ENCODE measurements around the gene HSD17B10.
"Not testable (repeated sequence)": the region's sequence is repeated elsewhere in the genome, so short reads cannot be mapped to it uniquely, and the experiment has no call there.

Gene HSD17B10

GRCh38 chrX:53437206-53437605 lies 3.0 kb upstream of the HSD17B10 start:
- no peak for DNase-seq (ENCODE audit: low read depth)

DNA sequence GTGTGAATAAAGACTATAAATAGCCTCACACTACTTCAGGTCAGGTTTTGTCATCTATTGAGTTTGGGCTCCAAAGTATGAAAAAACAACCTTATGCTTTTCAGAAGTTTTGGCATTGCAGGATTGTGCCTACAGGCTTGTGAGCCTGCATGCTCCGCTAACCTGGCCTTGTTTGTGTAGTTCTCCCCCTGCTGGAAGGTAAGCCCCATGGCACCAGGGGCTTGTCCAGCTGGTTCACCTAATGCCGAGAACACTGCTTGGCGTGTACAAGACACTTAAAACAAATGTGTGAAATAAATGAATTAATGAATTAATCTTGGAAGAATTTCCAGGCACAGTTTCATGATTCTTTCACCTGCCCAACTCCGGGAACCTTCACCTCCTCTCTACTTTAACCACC lies 1.8 kb upstream of the HSD17B10 start:
- DNase-seq (ENCODE audit: low read depth): peak; percentile 46

- DNase-seq (ENCODE audit: low read depth): no peak
Observed at GRCh38 chrX:53430231-53430630, 3.9 kb downstream of the HSD17B10 start.

- DNase-seq (ENCODE audit: low read depth): no peak
Observed at GRCh38 chrX:53429755-53430154, 4.4 kb downstream of the HSD17B10 start.

- DNase-seq (ENCODE audit: low read depth): no peak
Observed at GRCh38 chrX:53422861-53423306, 11.3 kb downstream of the HSD17B10 start, which contains the start of gene RIBC1. Gene RIBC1, plus strand, starts transcription at chrX:53422873. Its CDS starts 3,404 bp downstream, at chrX:53426277.

- DNase-seq (ENCODE audit: low read depth): peak; percentile 94
Observed at GRCh38 chrX:53422086-53422860, 11.9 kb downstream of the HSD17B10 start, which contains the start of gene SMC1A. Gene SMC1A, minus strand, starts transcription at chrX:53422654. Its CDS starts 54 bp downstream, at chrX:53422600.

GRCh38 chrX:53421772-53422085 lies 12.4 kb downstream of the HSD17B10 start:
- DNase-seq (ENCODE audit: low read depth): no peak

DNA sequence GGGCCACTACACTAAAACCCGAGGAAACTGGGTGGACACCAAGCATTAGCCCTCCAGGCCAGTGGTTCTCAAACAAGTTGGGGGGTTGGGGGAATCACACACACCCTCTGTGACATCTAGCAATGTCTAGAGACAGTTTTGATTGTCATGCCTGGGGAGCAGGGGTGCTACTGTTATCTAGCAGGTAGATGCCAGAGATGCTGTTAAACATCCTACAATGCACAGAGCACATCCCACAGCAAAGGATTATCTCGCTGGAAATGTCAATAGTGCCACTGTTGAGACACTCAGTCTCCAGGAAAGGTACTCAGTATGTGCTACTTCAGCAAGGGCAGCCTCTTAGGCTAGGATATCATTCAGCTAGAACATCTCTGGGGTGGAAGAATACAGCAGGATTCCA lies 13.0 kb downstream of the HSD17B10 start:
- DNase-seq (ENCODE audit: low read depth): no peak

GRCh38 chrX:53420351-53420750 lies 13.8 kb downstream of the HSD17B10 start:
- not testable (repeated sequence) for DNase-seq (ENCODE audit: low read depth)

GRCh38 chrX:53412446-53412845 lies 21.7 kb downstream of the HSD17B10 start:
- no peak for DNase-seq (ENCODE audit: low read depth)

DNA sequence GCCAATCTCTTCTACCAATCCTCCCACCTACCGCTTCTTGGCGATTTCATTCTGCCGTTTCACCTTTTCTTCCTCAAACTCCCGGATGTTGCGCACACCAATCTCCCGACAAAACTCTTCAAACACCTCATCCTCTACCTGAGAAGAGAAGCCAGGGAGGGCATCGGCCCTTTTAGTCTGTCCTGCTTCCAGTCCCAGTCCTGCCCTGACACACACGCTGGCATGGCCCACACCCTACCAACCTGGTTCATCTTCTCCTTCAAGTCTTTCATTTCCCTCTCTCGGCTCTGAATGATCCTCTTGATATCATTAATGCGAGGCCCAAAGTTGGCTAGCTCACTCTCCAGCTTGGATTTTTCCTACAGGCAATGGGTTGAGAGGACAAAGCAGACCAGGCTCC lies 30.6 kb downstream of the HSD17B10 start:
- no peak for DNase-seq (ENCODE audit: low read depth)

GRCh38 chrX:53398216-53398615 lies 36.0 kb downstream of the HSD17B10 start:
- no peak for DNase-seq (ENCODE audit: low read depth)

- no peak for DNase-seq (ENCODE audit: low read depth)
Observed at GRCh38 chrX:53395605-53396298, 38.4 kb downstream of the HSD17B10 start.

- DNase-seq (ENCODE audit: low read depth): no peak
Observed at GRCh38 chrX:53383376-53384076, 50.6 kb downstream of the HSD17B10 start.

All from activated T-helper 9 cell treated with anti-CD3 and anti-CD28 coated beads, Interleukin-2, amount 50 U/mL, for 16 hours (primary cell).